GM12892 (cell line): ENCODE data around the gene ANKRD22.

Experiments
- POLR2A ChIP-seq: IDR thresholded peaks from 2 replicates; pipeline ENCODE4 v1.6.1; 2011; ENCODE audit warnings: low read depth, low read length, control low read depth
- POLR2AphosphoS5 ChIP-seq: IDR thresholded peaks from 2 replicates; pipeline ENCODE4 v1.6.1; 2011; ENCODE audit warnings: low read depth, low read length, control low read depth

- no peak for TF ChIP-seq POLR2A
- no peak for TF ChIP-seq POLR2AphosphoS5
These were observed 22.6 kb upstream of the ANKRD22 start for GRCh38 chr10:88874281-88874680.
